Measurements from ENCODE around the gene ZNF81.
"Not testable (repeated sequence)": the region's sequence is repeated elsewhere in the genome, so short reads cannot be mapped to it uniquely, and the experiment has no call there.

Gene ZNF81

DNA sequence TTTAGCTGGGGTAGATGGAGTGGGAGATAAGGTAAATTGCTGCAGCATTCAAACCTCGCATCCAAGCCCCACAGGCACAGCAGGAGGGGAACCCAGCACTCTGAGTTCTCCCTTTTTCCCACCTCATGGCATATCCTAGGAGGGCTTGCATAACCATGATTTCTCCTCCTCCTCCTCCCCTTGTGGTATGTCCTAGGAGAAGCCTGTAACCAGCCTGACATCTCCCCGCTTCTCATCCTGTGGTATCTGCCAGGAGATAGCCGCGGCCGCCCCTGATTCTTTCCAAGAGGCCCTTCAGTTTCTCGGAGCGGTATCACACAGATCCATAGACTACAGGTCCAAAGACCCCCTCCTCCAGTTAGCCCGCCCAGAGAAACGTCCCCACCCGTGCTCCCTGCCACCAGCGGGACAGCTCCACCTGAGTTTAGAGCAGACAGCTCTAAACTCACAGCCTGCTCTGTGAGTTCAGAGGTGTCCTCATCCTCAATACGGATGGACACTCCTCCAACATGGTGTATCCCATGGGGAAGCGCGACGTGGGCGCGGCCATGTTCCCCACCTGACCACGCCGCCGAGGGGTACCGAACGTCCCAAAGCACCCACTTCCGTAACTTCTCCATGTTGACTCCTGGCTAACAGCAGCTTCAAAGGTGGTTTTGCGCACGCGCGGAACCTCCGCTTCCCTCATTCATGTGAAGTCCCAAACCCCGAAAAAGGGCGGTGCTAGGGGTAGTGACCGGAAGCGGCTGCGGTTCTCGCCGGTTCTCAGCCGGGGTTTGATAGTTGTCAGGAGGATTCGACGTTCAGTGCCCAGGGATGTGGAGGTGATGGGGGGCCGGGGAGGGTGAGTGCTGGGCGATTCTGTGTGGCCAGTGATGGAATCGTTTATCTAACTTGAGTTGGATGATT lies at the start of gene ZNF81:
Gene ZNF81 (plus strand): TSS at position 739 of the 909 bp plus-strand sequence. CDS start 9,366 bp downstream, outside the sequence.
- DNase-seq, result peak; percentile 74

DNA sequence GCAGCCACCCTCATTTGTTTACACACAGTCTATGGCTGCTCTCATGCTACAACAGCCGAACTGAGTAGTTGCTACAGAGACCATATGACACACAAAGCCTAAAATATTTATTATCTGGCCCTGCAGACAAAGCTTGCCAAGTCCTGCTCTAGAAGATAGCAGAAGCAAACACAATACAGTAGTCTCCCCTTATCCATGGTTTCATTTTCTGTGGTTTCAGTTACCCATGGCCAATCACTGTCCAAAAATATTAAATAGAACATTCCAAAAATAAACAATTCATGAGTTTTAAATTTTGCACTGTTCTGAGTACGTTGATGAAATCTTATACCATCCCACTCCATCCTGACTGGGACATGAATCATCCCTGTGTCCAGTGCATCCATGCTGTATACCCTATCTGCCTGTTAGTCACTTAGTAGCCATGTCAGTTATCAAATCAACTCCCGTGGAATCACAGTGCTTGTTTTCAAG lies 40.2 kb upstream of the ZNF81 start:
- no peak for DNase-seq

DNA sequence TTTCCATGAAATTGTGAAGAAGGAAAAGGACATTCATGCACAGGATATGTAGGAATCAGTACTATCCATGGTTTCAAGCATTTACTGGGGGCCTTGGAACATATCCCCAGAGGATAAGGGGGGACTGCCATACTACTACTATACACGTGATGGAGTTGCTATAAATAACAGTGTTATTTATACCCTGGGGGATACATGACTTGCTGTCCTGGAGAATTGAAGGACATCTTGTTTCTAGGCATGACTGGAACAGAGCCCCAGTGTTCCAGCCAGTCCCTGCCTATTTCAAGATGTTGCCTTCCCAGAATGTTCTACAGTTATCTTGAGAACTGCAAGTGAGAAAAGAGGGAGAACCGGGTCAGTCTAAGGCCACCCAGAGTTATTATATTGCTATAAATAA lies 39.6 kb upstream of the ZNF81 start:
- DNase-seq, result no peak

DNA sequence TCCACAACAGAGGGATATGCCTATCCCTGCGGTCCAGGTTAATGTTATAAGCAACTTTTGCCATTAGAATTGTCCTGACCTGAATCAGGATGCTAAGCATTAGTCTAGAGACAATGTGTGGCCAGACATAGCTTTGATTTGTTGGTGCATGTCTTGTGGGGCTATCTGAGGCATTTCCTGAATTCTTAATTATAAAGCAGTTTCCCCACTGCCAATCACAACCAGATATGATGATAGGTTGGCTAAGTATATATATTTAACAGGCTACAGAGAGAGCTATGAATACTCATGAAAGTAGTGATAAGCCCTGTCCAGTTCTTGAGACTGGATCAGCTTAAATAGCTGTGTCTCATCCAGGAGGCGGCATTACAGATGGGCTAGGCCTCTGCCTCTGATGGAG lies 37.8 kb upstream of the ZNF81 start:
- DNase-seq, result no peak

DNA sequence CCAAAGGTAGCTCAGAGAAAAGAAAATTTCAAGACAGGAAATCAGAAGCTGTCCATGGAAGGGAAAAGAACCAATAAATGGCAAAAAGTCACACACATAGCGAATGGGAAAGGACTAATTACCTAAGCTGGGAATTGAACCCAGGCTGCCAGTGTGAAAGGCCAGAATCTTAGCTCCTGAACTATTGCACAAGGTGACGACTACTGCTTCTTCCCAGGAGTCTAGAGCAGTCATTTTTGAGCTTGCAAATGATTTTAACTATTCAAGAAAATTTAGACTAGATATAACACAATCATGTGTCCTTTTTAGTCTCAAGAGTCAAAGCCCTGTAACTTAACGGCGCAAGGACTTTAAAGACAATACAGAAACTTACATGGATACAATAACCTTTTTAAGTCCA lies 34.1 kb upstream of the ZNF81 start:
- no peak for DNase-seq

DNA sequence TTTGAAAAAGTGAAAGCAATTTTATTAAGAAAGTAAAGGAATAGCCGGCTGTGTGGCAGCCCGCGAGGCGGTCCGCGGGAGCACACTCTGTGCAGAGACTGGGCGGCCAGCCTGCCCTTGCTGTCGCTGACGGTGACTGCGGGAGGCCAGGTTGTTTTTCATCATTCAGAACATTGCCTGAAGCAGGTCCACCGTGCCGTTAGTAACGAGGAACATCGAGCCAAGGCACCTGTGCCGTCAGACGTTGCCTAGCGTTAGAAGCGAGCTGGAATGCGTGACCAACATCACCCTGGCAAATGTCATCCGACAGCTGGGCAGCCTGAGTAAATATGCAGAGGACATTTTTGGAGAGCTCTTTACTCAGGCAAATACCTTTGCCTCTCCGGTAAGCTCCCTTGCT lies 33.6 kb upstream of the ZNF81 start:
- not testable (repeated sequence) for DNase-seq

DNA sequence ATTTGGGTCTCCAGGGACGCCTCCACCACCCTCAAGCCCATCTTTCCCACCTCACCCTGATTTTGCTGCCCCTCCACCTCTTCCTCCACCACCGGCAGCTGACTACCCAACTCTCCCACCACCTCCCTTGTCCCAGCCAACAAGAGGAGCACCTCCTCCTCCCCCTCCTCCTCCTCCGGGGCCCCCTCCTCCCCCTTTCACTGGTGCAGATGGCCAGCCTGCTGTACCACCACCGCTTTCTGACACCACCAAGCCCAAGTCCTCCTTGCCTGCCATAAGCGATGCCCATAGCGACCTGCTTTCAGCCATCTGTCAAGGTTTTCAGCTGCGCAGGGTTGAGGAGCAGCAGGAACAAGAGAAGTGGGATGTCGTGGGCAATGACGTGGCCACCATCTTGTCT lies 32.4 kb upstream of the ZNF81 start:
- DNase-seq, result no peak

DNA sequence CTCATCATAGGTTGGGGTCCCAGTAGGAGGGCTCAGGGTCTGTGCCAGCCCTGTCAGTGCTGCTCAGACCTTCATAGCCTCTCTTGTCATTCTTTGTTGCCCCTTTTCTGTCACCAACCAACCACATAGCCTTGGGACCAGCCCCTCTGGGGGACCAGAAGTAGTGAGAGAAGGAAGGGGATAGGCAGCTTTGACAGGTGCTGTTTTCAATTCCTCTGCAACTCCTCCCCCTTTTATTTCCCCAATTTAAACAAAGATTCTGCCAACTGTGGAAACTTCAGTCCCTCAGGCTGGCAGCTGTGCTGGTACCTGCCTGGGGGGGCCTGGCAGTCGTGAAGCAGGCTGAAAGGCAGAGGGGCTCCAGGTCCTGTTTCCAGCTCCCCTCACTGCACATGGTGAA lies 30.9 kb upstream of the ZNF81 start:
- not testable (repeated sequence) for DNase-seq

DNA sequence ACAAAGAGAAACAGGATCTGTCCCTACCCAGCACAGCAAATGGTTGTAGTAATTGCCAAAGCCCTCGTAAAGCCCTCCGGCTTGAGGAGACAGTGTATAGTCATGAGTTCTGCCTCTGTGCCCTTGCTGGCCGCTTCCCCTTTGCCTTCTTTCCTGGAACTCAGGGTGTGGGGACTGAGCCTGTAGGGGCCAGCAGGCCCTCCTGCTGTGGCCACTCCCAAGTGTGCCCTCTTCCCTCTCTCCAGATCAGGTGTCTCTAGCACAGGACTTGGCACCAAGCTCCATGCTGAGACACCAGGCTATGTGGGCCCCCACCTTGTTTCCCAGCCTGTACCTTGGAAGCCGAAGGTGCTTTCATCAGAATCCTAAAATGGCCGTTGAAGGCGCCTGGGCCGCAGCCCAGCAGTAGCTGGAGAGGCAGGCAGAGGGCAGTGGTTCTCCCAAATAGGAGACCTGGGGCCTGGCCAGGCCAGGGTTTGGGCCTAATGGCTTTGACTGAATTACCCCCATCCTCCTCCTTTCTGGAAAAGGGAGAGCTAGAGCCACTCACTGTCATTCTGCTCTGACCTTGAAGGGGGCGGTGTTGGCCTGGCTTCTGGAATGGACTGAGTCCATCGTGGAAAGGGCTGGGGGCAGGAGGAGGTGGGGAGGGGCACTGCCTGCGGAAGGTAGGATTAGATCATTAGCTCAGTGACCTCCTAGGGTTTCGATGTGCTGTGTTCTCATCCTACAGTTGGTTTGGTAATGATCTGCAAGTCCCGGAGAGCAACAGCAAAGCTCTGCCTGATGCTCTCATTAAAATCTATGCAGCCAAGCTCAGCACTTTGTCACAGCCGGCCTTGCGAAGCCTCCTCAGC lies 30.1 kb upstream of the ZNF81 start:
- DNase-seq, result not testable (repeated sequence)

DNA sequence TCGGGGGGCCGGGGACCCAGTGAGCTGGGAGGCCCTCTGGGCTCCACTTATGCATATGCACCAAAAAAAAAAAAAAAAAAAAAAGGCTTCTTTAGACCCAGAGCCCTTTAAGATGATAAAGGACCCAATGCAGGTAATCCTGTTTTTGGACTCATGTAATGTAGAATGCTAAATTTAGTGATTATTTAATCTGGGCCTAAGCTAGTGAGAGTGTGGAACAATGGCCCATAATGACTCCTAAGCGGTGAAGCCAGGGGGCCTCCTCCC lies 29.5 kb upstream of the ZNF81 start:
- DNase-seq, result not testable (repeated sequence)

DNA sequence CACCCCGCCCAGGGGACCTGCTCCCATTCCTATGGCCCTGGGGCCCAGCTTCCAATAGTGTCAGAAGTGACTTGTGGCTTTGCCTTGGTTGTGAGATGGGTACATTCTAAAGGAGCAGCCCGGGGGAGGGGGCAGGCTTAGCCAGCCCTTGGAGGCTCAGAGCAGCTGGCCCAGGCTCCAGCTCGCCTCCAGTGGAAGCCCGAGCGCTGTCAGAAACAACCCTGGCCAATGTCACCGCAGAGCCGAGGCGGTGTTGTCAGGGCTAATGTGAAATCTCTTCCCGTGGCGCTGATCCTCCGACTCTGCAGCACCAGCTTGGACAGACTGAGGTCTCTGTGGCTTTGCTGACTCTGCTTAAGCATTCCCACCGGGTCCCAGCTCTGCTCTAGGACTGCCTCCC lies 29.2 kb upstream of the ZNF81 start:
- DNase-seq, result no peak

DNA sequence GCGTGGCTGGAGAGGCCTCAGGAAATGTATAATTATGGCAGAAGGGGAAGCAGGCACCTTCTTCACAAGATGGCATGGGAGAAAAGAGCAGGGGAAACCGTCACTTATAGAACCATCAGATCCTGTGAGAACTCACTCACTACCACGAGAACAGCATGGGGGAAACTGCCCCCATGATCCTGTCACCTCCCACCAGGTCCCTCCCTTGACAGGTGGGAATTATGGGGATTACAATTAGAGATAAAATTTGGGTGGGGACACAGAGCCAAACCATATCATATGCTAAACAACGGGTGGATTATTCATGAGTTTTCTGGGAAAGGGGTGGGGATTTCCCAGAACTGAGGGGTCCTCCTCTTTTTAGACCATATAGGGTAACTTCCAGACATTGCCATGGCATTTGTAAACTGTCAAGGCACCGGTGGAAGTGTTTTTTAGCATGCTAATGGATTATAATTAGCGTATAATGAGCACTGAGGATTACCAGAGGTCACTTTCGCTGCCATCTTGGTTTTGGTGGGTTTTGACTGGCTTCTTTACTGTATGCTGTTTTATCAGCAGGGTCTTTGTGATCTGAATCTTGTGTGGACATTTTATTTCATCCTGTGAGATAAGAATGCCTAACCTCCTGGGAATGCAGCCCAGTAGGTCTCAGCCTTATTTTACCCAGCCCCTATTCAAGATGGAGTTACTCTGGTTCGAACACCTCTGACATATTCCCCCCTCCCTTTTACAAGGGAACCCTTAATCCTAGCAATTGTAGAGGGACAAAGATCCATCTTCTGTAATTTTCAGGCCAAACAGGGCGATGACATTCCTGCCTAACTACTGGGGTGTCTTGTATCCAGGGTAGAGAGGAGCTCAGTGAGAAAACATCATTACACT lies 27.6 kb upstream of the ZNF81 start:
- no peak for DNase-seq

DNA sequence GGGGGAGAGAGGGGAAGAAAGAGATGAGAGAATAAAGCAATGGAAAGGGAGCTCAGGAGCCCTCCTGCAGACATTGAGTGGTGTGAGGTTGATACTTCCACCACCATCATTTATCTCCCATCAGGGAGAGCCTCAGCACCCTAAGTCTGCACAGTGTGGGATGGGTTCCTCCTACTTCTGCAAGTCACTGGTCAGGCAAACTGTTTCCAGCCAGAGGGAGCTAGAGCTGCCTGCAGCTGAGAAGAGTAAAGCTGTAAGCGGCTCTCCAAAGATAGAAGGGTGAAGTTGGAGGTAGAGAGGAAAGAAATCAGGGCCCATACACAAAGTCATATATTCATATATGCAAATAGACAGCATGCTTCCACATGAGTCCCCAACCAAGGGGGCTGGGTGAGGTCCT lies 21.9 kb upstream of the ZNF81 start:
- no peak for DNase-seq

DNA sequence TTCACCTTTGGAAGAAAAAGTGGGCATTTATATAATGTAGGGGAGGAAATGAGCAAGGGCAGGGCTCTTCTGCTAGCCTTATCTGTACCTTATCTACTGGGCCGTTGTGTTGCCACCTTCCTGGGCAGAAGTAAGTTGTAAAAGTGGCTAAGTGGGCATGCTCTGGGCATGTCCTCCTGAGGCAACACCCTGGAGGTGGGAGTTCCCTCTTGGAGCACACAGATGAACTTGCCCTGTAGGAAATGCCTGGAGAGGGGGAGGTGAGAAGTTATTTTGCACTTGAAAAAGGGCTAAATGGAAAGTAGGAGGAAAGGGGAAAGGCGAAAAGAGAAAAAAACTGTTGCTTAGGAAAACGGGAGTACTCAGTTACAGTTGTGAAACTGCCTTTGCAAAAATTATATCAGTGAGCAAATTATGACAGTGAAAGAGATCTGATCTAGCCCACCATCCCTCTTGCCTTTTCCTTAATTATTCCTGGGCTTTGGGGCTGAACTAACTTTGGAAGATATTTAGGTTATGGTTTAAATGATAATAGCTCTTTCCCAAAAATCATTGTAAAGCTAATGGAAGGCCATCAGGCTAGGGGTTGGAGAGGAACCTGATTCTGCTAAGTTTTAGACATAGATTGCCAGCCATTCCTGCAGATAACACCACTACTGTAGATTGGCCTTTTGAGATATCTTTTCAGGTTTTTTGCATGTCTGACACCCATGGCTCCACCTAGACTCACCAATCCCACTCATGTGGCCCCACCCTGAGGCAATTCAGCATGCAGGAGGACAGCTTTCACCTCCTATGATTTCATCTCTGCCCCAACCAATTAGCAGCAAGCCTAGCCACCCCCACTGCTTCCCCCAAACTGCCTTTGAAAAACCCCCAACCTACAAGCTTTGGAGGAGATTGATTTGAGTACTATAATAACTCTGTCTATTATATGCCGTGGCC lies 20.5 kb upstream of the ZNF81 start:
- no peak for DNase-seq

DNA sequence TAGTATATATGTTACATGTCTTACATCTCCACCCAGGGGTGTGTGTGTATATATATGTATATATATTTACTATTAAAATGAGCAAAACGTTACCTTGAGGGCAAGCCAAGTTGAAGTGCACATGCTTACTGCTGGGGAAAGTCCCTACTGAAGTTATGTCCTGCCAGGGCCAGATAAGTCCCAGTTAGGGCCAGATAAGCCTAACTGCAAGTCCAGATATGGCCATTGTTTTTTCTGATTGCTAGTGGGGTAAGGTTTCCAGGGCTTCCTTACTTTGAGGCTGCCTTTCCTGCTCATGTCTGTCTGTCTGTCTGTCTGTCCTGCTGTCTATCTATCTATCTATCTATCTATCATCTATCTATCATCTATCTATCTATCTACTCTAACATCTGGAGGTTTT lies 19.3 kb upstream of the ZNF81 start:
- no peak for DNase-seq

DNA sequence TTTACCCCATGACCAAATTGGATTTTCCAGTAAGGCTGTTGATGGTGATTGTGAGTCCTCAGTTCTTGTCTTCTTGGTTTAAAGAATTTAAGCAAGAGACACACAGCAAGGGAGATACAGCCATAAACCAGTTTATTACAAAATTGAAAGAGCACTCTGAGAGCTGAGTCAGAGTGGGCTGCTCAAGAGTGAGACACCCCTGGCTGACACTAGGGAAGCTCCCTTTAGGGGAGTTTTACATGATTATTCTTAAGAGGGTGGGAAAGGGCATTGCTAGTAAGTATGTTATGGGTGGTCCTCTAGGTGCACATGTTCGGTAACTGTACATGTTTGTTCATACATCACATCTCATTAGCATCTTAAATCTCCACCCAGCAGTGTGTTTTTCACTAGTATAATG lies 18.8 kb upstream of the ZNF81 start:
- no peak for DNase-seq

DNA sequence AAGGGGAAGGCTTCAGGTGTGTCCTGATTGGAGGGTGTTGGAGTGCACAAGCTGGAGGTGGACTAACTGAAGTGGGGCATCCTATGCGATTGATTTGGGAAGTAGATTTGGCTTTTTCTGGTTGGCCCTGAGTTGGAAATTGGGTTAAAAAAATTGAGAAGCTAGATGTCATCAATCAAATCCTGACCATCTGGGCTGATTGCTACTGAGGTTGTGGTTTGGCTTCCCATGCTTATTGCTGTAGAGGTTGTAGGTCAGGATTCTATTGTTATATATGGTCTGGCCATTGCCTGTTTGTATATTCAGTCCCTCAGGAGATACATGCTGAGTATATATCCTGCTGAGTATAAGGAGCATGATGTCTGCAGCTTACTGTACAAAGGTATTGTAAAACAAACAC lies 7.7 kb upstream of the ZNF81 start:
- no peak for DNase-seq

DNA sequence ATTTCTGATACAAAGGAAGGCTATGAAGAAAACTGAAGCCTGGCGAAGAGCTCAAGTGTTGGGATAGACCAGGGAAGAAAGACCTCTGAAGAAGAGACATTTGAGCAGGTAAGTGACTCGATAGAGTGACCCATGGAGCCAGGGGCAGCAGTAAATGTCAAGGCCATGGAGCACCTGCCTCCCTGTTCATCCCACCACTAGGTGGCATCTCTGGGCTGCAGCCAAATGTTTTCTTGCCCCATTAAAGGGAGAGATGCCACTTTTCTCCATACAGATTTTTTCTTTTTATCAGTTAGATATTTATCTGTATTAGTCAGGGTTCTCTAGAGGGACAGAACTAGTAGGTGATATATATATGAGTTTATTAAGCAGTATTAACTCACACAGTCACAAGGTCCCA lies 4.9 kb upstream of the ZNF81 start:
- DNase-seq, result no peak

DNA sequence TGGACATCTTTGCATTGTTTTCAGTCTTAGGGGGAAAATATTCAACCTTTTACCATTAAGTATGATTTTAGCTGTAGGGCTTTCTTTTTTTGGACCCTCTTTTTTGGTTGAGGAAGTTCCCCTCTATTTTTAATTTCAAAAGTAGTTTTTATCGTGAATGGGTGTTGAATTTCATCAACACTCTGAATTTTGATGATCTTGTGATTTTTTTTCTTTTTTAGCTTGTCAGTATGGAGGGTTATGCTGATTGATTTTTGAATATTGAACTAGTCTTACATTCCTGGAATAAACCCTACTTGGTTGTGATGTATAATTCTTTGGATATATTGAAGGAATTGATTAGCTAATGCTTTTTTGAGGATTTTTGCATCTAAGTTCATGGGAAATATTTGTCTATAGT lies 1.7 kb downstream of the ZNF81 start:
- DNase-seq, result no peak

DNA sequence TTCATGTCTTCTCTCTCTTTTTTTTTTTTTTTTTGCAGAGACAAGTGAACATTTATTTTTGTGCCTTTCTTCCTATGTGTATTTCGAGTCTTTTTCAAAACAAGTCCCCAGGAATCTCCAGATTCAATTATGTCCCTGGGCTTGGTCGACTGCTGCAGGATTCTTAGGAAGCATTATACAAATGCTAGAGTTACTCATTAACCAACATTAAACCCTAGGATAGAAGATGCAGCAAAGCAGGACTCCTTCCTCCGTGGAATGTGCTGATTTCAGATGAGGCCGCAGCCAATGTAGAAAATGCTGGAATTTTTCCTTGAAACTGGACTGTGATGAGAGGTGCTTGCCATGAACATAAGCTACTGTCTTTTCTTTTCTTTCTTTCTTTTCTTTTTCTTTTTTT lies 3.4 kb downstream of the ZNF81 start:
- no peak for DNase-seq

DNA sequence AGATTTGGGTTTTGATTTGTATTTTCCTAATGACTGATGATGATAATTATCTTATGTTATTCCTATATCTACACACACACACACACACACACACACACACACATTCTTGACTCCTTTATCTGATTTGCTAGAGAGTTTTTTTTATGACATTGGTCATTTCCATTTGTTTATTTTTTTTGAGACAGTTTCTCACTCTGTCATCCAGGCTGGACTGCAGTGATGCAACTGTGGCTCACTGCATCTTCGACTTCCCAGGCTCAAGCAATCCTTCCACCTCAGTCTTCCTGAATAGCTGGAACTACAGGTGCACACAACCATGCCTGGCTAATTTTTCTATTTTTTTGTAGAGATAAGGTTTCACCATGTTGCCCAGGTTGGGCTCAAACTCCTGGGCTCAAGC lies 6.7 kb downstream of the ZNF81 start:
- no peak for DNase-seq

DNA sequence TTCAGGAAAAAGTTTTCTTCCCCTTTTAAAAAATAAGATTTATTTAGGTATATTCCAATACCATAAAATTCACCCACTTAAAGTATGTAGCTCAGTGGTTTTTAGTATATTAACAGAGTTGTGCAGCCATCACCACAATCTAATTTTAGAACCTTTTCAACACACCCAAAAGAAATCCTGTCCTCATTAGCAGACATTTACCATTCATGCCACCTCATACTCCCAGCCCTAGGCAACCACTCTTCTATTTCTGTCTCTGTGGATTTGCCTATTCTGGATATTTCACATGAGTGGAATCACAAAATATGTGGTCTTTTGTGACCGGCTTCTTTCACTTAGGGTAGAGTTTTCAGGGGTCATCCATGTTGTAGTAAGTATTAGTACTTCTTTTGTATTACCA lies 7.4 kb downstream of the ZNF81 start:
- DNase-seq, result no peak
